ENCODE measurements around the gene CEP95. TPM values are rescaled to one million over a fixed set of nuclear protein-coding genes. Genes with fewer than 3 reads are reported as not detected.

Gene CEP95
- total and polyA plus RNA-seq, 4 experiments from 2014 or later: 6.4 to 108 (median 61.8) TPM

DNA sequence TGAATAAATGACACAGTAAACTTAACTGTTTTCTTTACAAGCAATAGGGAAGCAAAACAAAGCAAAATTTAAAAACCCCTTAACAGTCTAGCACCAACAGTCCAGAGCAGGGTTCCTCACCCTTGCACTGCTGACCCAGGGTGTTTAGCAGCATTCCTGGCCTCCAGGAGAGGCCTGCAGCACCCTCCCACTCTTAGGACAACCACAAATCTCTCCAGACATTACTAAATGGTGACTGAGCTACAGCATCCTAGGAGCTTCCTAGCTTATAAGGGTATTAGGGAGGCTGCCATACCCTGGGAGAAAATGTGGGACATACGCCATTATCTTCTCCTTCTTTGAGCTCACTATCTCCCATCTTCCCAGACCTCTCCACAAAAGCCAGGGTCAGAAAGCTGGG is 25.8 kb upstream of the CEP95 start:
- H3K27me3 Mint-ChIP-seq: no peaks in the 10 kb centered on the region
- peaks cover 11 to 14% (median 13%) of the 10 kb centered on the region in 4 donors for H3K4me1 Mint-ChIP-seq
- peak overlapping the region in 1 of 7 donors; percentile 22 for H3K27ac Mint-ChIP-seq
- DNase-seq: no peak
- no peaks in the 10 kb centered on the region for H3K9me3 Mint-ChIP-seq
- Histone ChIP-seq H3K27ac (ENCODE audit: low read depth, low read length) (no peak overlapping the region), H3K4me3 (ENCODE audit: low read length in 2 of 2) (no peak overlapping the region), H3K27me3 (ENCODE audit: insufficient read depth, low read length) (no peaks in the 10 kb centered on the region), H3K4me1 (ENCODE audit: insufficient read depth, low read length) (peaks cover 12% of the 10 kb centered on the region), H3K9me3 (ENCODE audit: control insufficient read depth in 1 of 2, low read length in 2 of 2) (no peaks in the 10 kb centered on the region), H3K36me3 (ENCODE audit: insufficient read depth, low read length) (peaks cover 18% of the 10 kb centered on the region)
- intact Hi-C loops (cut with micrococcal nuclease): no loop called here
- ChIA-PET POLR2A (ENCODE audit: partially characterized antibody) (no interaction called here), CTCF (ENCODE audit: partially characterized antibody) (interaction anchor here (0.8 to 1.7 kb wide), 3 partner anchors 8 to 43 kb away, joined by 3 to 6 read pairs (median 4); no protein-coding TSS in a partner anchor)
- no peak overlapping the region for H3K4me3 Mint-ChIP-seq
- peaks cover 41 to 55% of the 10 kb centered on the region in 2 donors for H3K36me3 Mint-ChIP-seq

- H3K27ac ChIP-seq (ENCODE audit: low read depth, low read length): no peak overlapping the region
- H3K4me3 ChIP-seq (ENCODE audit: low read length in 2 of 2): no peak overlapping the region
- Mint-ChIP-seq H3K9me3 (no peaks in the 10 kb centered on the region), H3K27me3 (no peaks in the 10 kb centered on the region), H3K4me3 (no peak overlapping the region), H3K36me3 (peaks cover 40 to 51% of the 10 kb centered on the region in 2 donors), H3K27ac (peak overlapping the region in 5 of 7 donors; percentile 52 to 88 (median 74)), H3K4me1 (peaks cover 11 to 14% (median 13%) of the 10 kb centered on the region in 4 donors)
- peaks cover 12% of the 10 kb centered on the region for H3K4me1 ChIP-seq (ENCODE audit: insufficient read depth, low read length)
- ChIA-PET POLR2A (ENCODE audit: partially characterized antibody) (interaction anchor here (2.3 to 3.9 kb wide), 2 partner anchors 13 to 22 kb away, joined by 18 read pairs; partner anchors contain the start of genes CEP95, DDX5 and POLG2), CTCF (ENCODE audit: partially characterized antibody) (interaction anchor here (1.6 kb wide), 1 partner anchor 66 kb away, joined by 7 read pairs; no protein-coding TSS in a partner anchor)
- intact Hi-C loops (cut with micrococcal nuclease): no loop called here
- H3K27me3 ChIP-seq (ENCODE audit: insufficient read depth, low read length): no peaks in the 10 kb centered on the region
- no peak for DNase-seq
- H3K36me3 ChIP-seq (ENCODE audit: insufficient read depth, low read length): peaks cover 17% of the 10 kb centered on the region
- no peaks in the 10 kb centered on the region for H3K9me3 ChIP-seq (ENCODE audit: control insufficient read depth in 1 of 2, low read length in 2 of 2)
These were observed 22.4 kb upstream of the CEP95 start for GRCh38 chr17:64484380-64484779.

- H3K9me3 Mint-ChIP-seq: no peaks in the 10 kb centered on the region
- peaks cover 40 to 51% of the 10 kb centered on the region in 2 donors for H3K36me3 Mint-ChIP-seq
- peaks cover 24% of the 10 kb centered on the region for H3K36me3 ChIP-seq (ENCODE audit: insufficient read depth, low read length)
These were observed 18.5 kb upstream of the CEP95 start for GRCh38 chr17:64488301-64488700.

DNA sequence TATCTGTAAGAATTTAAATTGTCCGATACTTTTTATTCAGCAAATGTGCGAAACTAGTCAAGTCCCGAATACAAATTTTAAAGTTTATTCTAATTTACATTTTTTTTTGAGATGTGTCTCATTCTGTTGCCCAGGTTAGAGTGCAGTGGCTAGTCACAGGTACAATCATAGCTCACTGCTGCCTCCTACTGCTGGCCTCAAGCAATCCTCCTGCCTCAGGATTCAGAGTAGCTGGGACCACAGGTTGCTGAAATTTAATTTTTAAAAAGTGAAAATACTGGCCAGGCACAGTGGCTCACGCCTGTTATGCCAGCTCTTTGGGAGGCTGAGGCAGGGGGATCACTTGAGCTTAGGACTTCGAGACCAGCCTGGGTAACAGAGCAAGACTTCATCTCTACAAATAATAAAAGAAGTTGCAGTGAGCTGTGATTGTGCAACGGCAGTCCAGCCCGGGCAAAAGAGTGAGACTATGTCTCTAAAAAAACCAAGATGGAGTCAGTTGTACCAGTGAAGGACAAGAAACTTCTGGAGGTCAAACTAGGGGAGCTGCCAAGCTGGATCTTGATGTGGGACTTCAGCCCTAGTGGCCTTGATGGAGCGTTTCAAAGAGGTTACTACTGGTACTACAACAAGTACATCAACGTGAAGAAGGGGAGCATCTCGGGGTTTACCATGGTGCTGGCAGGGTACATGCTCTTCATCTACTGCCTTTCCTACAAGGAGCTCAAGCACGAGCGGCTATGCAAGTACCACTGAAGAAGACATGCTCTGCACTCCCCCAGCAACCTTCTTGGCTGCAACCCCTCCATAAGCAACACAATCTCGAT is 15.5 kb upstream of the CEP95 start:
- intact Hi-C loops (cut with micrococcal nuclease): loop anchor here (1.0 to 10.0 kb wide), 2 partner anchors 71 to 146 kb away; no protein-coding TSS in a partner anchor

More at GRCh38 chr17:64488301-64488700, 18.5 kb upstream of the CEP95 start:
- Histone ChIP-seq H3K27me3 (ENCODE audit: insufficient read depth, low read length) (no peaks in the 10 kb centered on the region), H3K4me3 (ENCODE audit: low read length in 2 of 2) (no peak overlapping the region), H3K9me3 (ENCODE audit: control insufficient read depth in 1 of 2, low read length in 2 of 2) (no peaks in the 10 kb centered on the region), H3K4me1 (ENCODE audit: insufficient read depth, low read length) (peaks cover 20% of the 10 kb centered on the region), H3K27ac (ENCODE audit: low read depth, low read length) (no peak overlapping the region)
- Mint-ChIP-seq H3K4me1 (peaks cover 14 to 28% (median 17%) of the 10 kb centered on the region in 4 donors), H3K27me3 (no peaks in the 10 kb centered on the region), H3K4me3 (no peak overlapping the region), H3K27ac (no peak overlapping the region)
- POLR2A ChIA-PET (ENCODE audit: partially characterized antibody): interaction anchor here (5.4 kb wide), 1 partner anchor 16 kb away, joined by 110 read pairs; the partner anchor contains the start of genes CEP95 and DDX5
- CTCF ChIA-PET (ENCODE audit: partially characterized antibody): interaction anchor here (1.0 to 6.0 kb wide), 3 partner anchors 8 to 68 kb away, joined by 3 to 287 read pairs (median 3); partner anchors contain the start of gene POLG2
- no peak for DNase-seq
- intact Hi-C loops (cut with micrococcal nuclease): no loop called here

GRCh38 chr17:64491994-64492393 is 14.8 kb upstream of the CEP95 start:
- Histone ChIP-seq H3K4me1 (ENCODE audit: insufficient read depth, low read length) (peaks cover 35% of the 10 kb centered on the region), H3K4me3 (ENCODE audit: low read length in 2 of 2) (no peak overlapping the region), H3K9me3 (ENCODE audit: control insufficient read depth in 1 of 2, low read length in 2 of 2) (no peaks in the 10 kb centered on the region), H3K36me3 (ENCODE audit: insufficient read depth, low read length) (peaks cover 18% of the 10 kb centered on the region), H3K27me3 (ENCODE audit: insufficient read depth, low read length) (no peaks in the 10 kb centered on the region), H3K27ac (ENCODE audit: low read depth, low read length) (peak overlapping the region; percentile 12)
- Mint-ChIP-seq H3K4me3 (no peak overlapping the region), H3K36me3 (peaks cover 29 to 41% of the 10 kb centered on the region in 2 donors), H3K27ac (peak overlapping the region in 1 of 7 donors; percentile 68), H3K4me1 (peaks cover 23 to 49% (median 28%) of the 10 kb centered on the region in 4 donors), H3K9me3 (peaks cover 0 to 12% (median 0%) of the 10 kb centered on the region in 8 donors), H3K27me3 (no peaks in the 10 kb centered on the region)
- ChIA-PET CTCF (ENCODE audit: partially characterized antibody) (interaction anchor here (0.7 to 6.0 kb wide), 24 partner anchors 12 to 189 kb away, joined by 3 to 287 read pairs (median 4); partner anchors contain the start of genes CEP95 and DDX5), POLR2A (ENCODE audit: partially characterized antibody) (interaction anchor here (0.5 to 5.4 kb wide), 4 partner anchors 9 to 93 kb away, joined by 3 to 110 read pairs (median 12); partner anchors contain the start of genes CEP95 and DDX5)
- intact Hi-C loops (cut with micrococcal nuclease): loop anchor here (1.0 to 10.0 kb wide), 3 partner anchors 15 to 147 kb away; partner anchors contain the start of genes CEP95 and DDX5
- no peak for DNase-seq

More for the DNA sequence above, 15.5 kb upstream of the CEP95 start:
- Mint-ChIP-seq H3K27ac (peak overlapping the region in 3 of 7 donors; percentile 12 to 57 (median 18)), H3K27me3 (no peaks in the 10 kb centered on the region), H3K4me3 (no peak overlapping the region), H3K4me1 (peaks cover 21 to 42% (median 23%) of the 10 kb centered on the region in 4 donors), H3K9me3 (peaks cover 0 to 5% (median 0%) of the 10 kb centered on the region in 8 donors), H3K36me3 (peaks cover 29 to 34% of the 10 kb centered on the region in 2 donors)
- ChIA-PET POLR2A (ENCODE audit: partially characterized antibody) (interaction anchor here (1.5 to 5.4 kb wide), 3 partner anchors 13 to 70 kb away, joined by 3 to 110 read pairs (median 19); partner anchors contain the start of genes CEP95 and DDX5), CTCF (ENCODE audit: partially characterized antibody) (interaction anchor here (0.7 to 6.0 kb wide), 25 partner anchors 8 to 202 kb away, joined by 3 to 287 read pairs (median 5); partner anchors contain the start of genes CEP95, DDX5 and MILR1)
- no peak overlapping the region for H3K4me3 ChIP-seq (ENCODE audit: low read length in 2 of 2)
- no peaks in the 10 kb centered on the region for H3K27me3 ChIP-seq (ENCODE audit: insufficient read depth, low read length)
- H3K9me3 ChIP-seq (ENCODE audit: control insufficient read depth in 1 of 2, low read length in 2 of 2): no peaks in the 10 kb centered on the region
- no peak overlapping the region for H3K27ac ChIP-seq (ENCODE audit: low read depth, low read length)
- DNase-seq: peak; percentile 40 to 58 (median 49)
- peaks cover 35% of the 10 kb centered on the region for H3K4me1 ChIP-seq (ENCODE audit: insufficient read depth, low read length)
- H3K36me3 ChIP-seq (ENCODE audit: insufficient read depth, low read length): peaks cover 18% of the 10 kb centered on the region

GRCh38 chr17:64492481-64493109 is 14.2 kb upstream of the CEP95 start:
- peaks cover 24 to 55% (median 31%) of the 10 kb centered on the region in 4 donors for H3K4me1 Mint-ChIP-seq
- intact Hi-C loops (cut with micrococcal nuclease): loop anchor here (2.0 to 10.0 kb wide), 2 partner anchors 14 to 148 kb away; partner anchors contain the start of genes CEP95 and DDX5
- peaks cover 18% of the 10 kb centered on the region for H3K36me3 ChIP-seq (ENCODE audit: insufficient read depth, low read length)
- no peaks in the 10 kb centered on the region for H3K27me3 Mint-ChIP-seq
- no peaks in the 10 kb centered on the region for H3K27me3 ChIP-seq (ENCODE audit: insufficient read depth, low read length)
- peaks cover 40% of the 10 kb centered on the region for H3K4me1 ChIP-seq (ENCODE audit: insufficient read depth, low read length)
- H3K4me3 ChIP-seq (ENCODE audit: low read length in 2 of 2): no peak overlapping the region
- H3K4me3 Mint-ChIP-seq: peak overlapping the region in 4 of 8 donors; percentile 4 to 68 (median 43)
- H3K9me3 Mint-ChIP-seq: peaks cover 0 to 16% (median 0%) of the 10 kb centered on the region in 8 donors
- DNase-seq: peak; percentile 54 to 60 (median 59)
- H3K27ac ChIP-seq (ENCODE audit: low read depth, low read length): no peak overlapping the region
- ChIA-PET CTCF (ENCODE audit: partially characterized antibody) (interaction anchor here (0.7 to 6.0 kb wide), 19 partner anchors 12 to 172 kb away, joined by 3 to 287 read pairs (median 3); partner anchors contain the start of genes CEP95 and DDX5), POLR2A (ENCODE audit: partially characterized antibody) (interaction anchor here (0.5 to 5.4 kb wide), 5 partner anchors 9 to 94 kb away, joined by 3 to 110 read pairs (median 8); partner anchors contain the start of genes CEP95 and DDX5)
- H3K36me3 Mint-ChIP-seq: peaks cover 29 to 46% of the 10 kb centered on the region in 2 donors
- peak overlapping the region; percentile 13 to 89 (median 73) for H3K27ac Mint-ChIP-seq
- no peaks in the 10 kb centered on the region for H3K9me3 ChIP-seq (ENCODE audit: control insufficient read depth in 1 of 2, low read length in 2 of 2)

Measured in CD4-positive, alpha-beta memory T cell (primary cell).